Measurements from ENCODE around the gene ASAP2. TPM values are rescaled to one million over a fixed set of nuclear protein-coding genes. Genes with fewer than 3 reads are reported as not detected.

ASAP2 gene
- total RNA-seq, 1 experiment from 2014 or later = 25.2 TPM

DNA sequence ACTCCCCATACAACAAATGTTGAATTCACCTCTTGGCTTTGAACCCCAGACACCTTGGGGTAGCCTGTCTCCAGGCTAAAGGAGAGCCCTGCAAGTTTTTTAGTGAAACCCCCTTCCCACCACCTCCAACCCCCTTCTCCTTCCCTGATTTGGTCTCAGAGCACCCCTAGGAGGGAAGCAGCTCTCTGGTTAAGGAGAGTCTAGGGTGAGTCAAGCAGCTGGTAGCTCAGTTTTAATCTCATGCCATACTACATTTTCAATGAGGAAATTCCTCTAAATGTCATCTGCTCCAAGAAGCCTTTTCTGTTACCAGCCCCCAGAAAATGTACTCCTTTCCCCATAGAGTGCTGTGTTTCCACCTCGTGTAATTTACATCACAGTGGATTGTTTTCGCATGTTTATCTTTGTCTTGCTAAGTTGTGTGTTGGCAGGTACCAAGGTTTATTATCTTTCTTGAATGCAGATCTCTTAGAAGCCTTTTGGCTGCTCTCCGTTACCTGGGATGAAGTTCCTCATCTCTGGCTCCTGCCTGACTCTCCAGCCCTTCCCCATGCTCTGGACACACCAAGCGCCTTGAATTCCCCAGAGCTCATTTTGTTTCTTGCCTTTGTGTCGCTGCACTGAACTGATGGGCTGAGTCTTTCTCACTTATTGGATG is 82.2 kb downstream of the ASAP2 start:
- peak overlapping the region; percentile 51 for H3K9ac ChIP-seq (ENCODE audit: low read length)
- ChIA-PET POLR2A (ENCODE audit: unreplicated experiment) (interaction anchor here (0.6 to 1.5 kb wide), 3 partner anchors 15 to 80 kb away, joined by 4 to 10 read pairs (median 8); no protein-coding TSS in a partner anchor), CTCF (interaction anchor here (0.7 to 1.0 kb wide), 2 partner anchors 44 to 144 kb away, joined by 3 to 4 read pairs; no protein-coding TSS in a partner anchor)
- H3K9me2 ChIP-seq (replicated peaks; ENCODE audit: low read length) = no peaks in the 10 kb centered on the region
- H3K27me3 ChIP-seq (ENCODE audit: low read length) = no peaks in the 10 kb centered on the region
- H4K20me1 ChIP-seq (ENCODE audit: low read length) = no peaks in the 10 kb centered on the region
- TF ChIP-seq, protein P1, sequence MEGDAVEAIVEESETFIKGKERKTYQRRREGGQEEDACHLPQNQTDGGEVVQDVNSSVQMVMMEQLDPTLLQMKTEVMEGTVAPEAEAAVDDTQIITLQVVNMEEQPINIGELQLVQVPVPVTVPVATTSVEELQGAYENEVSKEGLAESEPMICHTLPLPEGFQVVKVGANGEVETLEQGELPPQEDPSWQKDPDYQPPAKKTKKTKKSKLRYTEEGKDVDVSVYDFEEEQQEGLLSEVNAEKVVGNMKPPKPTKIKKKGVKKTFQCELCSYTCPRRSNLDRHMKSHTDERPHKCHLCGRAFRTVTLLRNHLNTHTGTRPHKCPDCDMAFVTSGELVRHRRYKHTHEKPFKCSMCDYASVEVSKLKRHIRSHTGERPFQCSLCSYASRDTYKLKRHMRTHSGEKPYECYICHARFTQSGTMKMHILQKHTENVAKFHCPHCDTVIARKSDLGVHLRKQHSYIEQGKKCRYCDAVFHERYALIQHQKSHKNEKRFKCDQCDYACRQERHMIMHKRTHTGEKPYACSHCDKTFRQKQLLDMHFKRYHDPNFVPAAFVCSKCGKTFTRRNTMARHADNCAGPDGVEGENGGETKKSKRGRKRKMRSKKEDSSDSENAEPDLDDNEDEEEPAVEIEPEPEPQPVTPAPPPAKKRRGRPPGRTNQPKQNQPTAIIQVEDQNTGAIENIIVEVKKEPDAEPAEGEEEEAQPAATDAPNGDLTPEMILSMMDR (conservative IDR thresholded peaks at IDR 0.05; ENCODE audit: low read depth, low read length) = no peak
- TF ChIP-seq EZH2phosphoT487 (IDR thresholded peaks at IDR 0.05; ENCODE audit: borderline replicate concordance, low read length) = no peak
- TF ChIP-seq EZH2 (IDR thresholded peaks at IDR 0.05; ENCODE audit: low read length, unreplicated experiment) = no peak
- no peak overlapping the region for H2AFZ ChIP-seq (ENCODE audit: low read length)
- intact Hi-C loops (cut with micrococcal nuclease) = no loop called here
- DNase-seq = peak; percentile 22
- peak overlapping the region; percentile 98 for H3K27ac ChIP-seq (ENCODE audit: low read length)
- BruUV-seq (replicated peaks) = no TSS peak
- no peak for ATAC-seq
- H3K9me3 ChIP-seq (ENCODE audit: low read length) = no peaks in the 10 kb centered on the region
- peaks cover 54% of the 10 kb centered on the region for H3K4me1 ChIP-seq (ENCODE audit: insufficient read depth, low read length)
- H3K4me3 ChIP-seq (ENCODE audit: low read length) = peak overlapping the region; percentile 15
- peaks cover 69% of the 10 kb centered on the region for H3K79me2 ChIP-seq (ENCODE audit: low read length)
- H3K4me2 ChIP-seq (ENCODE audit: low read length) = peak overlapping the region; percentile 58
- H3F3A ChIP-seq (ENCODE audit: low read length, unreplicated experiment) = peaks cover 14% of the 10 kb centered on the region
- peaks cover 14% of the 10 kb centered on the region; the same call in 1 of the 2 replicates for H3K36me3 ChIP-seq (ENCODE audit: low read depth, low read length)

DNA sequence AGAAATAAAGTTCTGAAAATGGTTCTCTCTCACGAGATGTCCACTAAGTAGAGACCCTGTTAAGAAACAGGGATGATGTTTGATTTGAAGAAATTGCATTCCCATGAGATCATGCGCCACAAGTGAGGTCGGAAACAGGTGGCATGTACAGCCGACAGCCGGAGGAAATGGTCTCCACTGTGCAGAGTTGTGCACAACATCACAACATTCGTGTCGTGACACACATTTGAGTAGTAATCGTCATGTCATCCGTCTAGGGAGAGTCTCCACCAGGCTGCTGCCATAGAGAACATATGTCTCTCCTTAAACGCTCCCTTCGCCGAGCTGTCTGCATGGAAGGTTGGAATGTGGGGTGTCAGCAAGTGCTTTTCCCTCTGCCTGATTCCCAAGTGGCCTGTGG is 84.7 kb downstream of the ASAP2 start:
- TF ChIP-seq EZH2 (IDR thresholded peaks at IDR 0.05; ENCODE audit: low read length, unreplicated experiment) (no peak), EZH2phosphoT487 (IDR thresholded peaks at IDR 0.05; ENCODE audit: borderline replicate concordance, low read length) (no peak)
- TF ChIP-seq, protein P1 (conservative IDR thresholded peaks at IDR 0.05; ENCODE audit: low read depth, low read length) = no peak
- no peak overlapping the region for H2AFZ ChIP-seq (ENCODE audit: low read length)
- no peak for ATAC-seq
- no peaks in the 10 kb centered on the region; the same call in 1 of the 2 replicates for H4K20me1 ChIP-seq (ENCODE audit: low read length)
- peaks cover 33% of the 10 kb centered on the region for H3K4me1 ChIP-seq (ENCODE audit: insufficient read depth, low read length)
- peaks cover 74% of the 10 kb centered on the region for H3K79me2 ChIP-seq (ENCODE audit: low read length)
- no peak overlapping the region for H3K27ac ChIP-seq (ENCODE audit: low read length)
- H3K9me2 ChIP-seq (replicated peaks; ENCODE audit: low read length) = no peaks in the 10 kb centered on the region
- CTCF ChIA-PET = no interaction called here
- POLR2A ChIA-PET (ENCODE audit: unreplicated experiment) = no interaction called here
- peaks cover 10% of the 10 kb centered on the region; the same call in 1 of the 2 replicates for H3K36me3 ChIP-seq (ENCODE audit: low read depth, low read length)
- H3K4me2 ChIP-seq (ENCODE audit: low read length) = no peak overlapping the region
- no peak for DNase-seq
- H3K4me3 ChIP-seq (ENCODE audit: low read length) = no peak overlapping the region
- H3K9me3 ChIP-seq (ENCODE audit: low read length) = no peaks in the 10 kb centered on the region
- H3K27me3 ChIP-seq (ENCODE audit: low read length) = no peaks in the 10 kb centered on the region
- BruUV-seq (replicated peaks) = no TSS peak
- H3F3A ChIP-seq (ENCODE audit: low read length, unreplicated experiment) = peaks cover 14% of the 10 kb centered on the region
- H3K9ac ChIP-seq (ENCODE audit: low read length) = no peak overlapping the region
- intact Hi-C loops (cut with micrococcal nuclease) = no loop called here

DNA sequence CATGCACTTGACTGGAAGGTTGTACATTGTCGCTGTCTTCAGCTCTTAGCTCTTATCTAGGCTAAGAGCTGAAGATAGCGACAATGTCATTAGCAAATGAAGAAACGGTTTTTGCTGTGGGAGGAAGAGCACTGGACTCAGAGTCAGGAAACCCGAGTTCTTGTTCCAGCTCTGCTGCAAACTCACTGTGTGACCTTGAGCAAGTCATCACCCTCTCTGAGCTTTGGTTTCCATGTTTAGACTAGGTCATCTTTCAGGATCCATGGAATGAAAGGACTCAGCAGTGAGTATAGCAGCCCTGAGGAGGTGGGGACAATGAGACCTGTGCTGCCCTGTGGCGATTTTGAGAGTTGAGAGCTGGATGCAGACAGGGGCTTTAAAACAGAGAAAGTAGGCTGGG is 85.3 kb downstream of the ASAP2 start:
- intact Hi-C loops (cut with micrococcal nuclease) = no loop called here
- Histone ChIP-seq H3K4me1 (ENCODE audit: insufficient read depth, low read length) (peaks cover 27% of the 10 kb centered on the region), H2AFZ (ENCODE audit: low read length) (no peak overlapping the region), H3K9me2 (replicated peaks; ENCODE audit: low read length) (no peaks in the 10 kb centered on the region), H3K27ac (ENCODE audit: low read length) (no peak overlapping the region), H3F3A (ENCODE audit: low read length, unreplicated experiment) (peaks cover 10% of the 10 kb centered on the region), H3K4me2 (ENCODE audit: low read length) (no peak overlapping the region), H3K27me3 (ENCODE audit: low read length) (no peaks in the 10 kb centered on the region), H3K4me3 (ENCODE audit: low read length) (no peak overlapping the region), H3K9me3 (ENCODE audit: low read length) (no peaks in the 10 kb centered on the region), H3K36me3 (ENCODE audit: low read depth, low read length) (peaks cover 10% of the 10 kb centered on the region; the same call in 1 of the 2 replicates), H3K79me2 (ENCODE audit: low read length) (peaks cover 79% of the 10 kb centered on the region), H4K20me1 (ENCODE audit: low read length) (no peaks in the 10 kb centered on the region; the same call in 1 of the 2 replicates), H3K9ac (ENCODE audit: low read length) (no peak overlapping the region)
- no peak for DNase-seq
- CTCF ChIA-PET = no interaction called here
- TF ChIP-seq EZH2 (IDR thresholded peaks at IDR 0.05; ENCODE audit: low read length, unreplicated experiment) = no peak
- TF ChIP-seq, protein P1 (conservative IDR thresholded peaks at IDR 0.05; ENCODE audit: low read depth, low read length) = no peak
- TF ChIP-seq EZH2phosphoT487 (IDR thresholded peaks at IDR 0.05; ENCODE audit: borderline replicate concordance, low read length) = no peak
- ATAC-seq = no peak
- BruUV-seq (replicated peaks) = no TSS peak
- POLR2A ChIA-PET (ENCODE audit: unreplicated experiment) = no interaction called here
